Activated naive CD4-positive, alpha-beta T cell treated with anti-CD3 and anti-CD28 coated beads, Interleukin-2, amount 50 U/mL, for 16 hours (primary cell): ENCODE results near the gene LFNG.

ENCODE experiments used
- DNase-seq: peaks from one replicate; pipeline ENCODE4 v3.0.0-alpha.2; 2020

Gene LFNG

DNA sequence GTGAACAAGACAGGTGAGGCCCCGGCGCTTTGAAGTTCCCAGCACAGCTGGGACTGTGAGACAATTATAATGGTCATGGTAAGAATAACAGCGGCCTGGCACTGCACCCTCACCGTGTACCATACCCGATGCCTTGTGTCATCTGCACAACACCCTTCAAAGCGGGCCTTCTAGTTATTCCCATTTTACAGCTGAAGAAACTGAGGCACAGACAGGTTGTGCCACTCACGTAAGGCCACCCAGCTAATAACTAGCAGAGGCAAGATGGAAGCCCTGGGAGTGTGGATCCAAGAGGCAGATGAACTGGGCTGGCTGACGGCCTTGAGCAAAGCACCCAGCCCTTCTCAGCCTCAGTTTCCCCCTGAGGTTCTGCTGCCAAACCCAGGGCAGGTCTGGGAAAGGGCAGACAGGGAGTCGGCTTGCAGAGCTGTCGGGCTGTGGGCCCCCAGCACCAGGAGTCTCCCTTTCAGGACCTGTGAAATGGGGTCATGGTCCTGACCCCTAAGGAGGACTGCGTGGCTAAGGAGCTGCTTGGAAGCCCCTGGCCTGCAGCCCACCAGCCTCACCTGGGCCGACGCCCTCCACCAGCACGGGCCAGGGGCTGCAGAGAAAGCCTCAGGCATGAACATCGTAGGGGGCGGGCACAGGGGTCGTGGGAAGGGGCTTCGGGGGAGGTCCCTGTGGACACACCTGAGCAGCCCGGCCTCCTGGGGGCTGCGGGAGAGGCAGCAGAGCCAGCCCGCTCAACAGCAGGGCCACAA is 15.3 kb upstream of the LFNG start:
- DNase-seq = no peak

DNA sequence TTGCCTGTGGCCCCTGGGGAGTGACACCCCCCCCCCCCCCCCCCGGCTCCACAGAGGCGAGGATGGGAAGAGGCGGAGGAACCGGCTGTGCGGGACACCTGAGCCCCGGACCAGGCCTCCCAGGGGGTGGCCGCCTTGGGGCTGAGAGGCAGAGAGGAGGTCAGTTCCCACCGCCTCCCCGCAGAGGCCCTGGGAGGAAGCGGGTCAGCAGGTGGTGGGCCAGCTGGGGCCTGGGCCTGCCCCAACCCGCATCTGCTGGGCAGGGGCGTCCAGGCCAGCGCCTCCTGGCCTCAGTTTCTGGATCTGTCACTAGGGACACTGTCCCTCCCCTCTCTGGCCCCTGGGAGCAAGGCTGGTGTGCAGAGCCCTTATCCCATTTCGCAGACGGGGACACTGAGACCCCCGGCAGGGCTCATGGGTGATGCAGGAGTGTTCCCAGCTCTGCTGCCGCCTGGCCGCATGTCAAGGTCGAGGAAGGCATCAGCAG is 14.6 kb upstream of the LFNG start:
- no peak for DNase-seq

DNA sequence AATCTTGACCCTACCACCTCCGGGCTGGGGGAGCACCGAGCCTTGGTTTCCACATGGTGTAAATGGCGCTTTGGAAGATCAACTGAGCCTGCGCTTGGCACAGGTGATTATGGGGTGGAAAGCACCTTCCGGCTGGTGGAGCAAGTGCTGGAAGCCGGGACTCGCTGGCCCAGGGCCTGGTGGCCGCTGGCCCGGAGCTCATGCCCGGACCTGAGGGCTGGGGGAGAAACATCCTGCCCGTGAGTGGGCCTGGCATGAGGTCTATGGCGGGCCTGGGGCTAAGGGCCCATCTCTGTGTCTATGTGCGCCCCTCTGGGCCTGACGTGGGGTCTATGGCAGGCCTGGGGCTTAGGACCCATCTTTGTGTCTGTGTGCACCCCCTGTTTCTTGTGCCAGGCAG is 14.2 kb upstream of the LFNG start:
- DNase-seq = no peak

DNA sequence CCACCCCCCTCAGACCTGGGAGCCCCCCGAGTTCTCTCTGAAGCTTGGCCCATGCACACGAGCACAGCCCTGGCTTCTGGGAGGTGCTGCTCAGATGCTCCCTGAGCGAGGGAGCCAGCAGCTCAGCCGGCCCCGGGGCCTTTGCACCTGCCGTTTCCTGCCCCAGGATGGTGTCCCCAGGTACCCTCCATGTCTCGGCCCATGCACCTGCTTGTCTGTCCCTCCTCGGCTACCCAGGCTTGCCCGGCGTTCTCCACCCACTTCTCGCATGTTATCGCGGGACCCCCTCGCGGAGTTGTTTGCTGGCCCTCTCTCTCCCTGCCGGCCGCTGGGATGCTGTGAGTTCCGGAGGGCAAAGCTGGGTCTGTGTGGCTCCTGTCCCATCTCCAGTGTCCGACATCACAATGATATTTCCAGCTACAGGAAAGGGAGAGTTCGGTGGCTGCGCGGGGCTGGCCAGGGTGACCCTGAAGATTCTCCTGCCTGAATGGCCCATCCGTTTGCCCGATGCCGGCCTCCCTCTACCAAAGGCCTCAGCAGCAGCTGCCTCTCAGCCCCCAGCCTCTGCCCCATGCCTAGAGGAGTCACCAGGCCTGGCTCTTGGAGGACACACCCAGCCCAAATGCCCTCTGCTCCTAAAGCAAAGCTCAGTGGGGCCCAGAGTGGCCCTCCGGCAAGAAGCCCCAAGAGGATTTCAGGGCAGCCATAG is 12.2 kb upstream of the LFNG start:
- no peak for DNase-seq

DNA sequence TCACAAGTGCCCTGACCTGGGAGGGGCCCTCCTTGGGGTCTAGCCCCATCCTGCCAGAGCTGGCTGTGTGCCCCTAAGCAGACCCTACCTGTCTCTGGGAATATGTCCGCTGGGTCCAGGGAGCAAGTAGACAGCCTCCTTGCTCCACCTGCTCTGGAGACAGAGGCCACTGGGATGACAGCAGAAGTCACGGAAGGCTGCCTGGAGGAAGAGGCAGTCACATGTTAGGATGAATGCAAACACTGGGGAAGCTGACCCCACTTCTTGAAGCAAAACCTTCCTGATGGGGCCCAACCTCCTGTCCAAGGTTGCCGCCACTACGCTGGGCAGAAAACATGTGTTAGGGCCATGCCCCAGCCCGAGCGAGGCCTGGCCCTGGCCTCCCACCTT is 11.7 kb upstream of the LFNG start:
- DNase-seq = no peak

DNA sequence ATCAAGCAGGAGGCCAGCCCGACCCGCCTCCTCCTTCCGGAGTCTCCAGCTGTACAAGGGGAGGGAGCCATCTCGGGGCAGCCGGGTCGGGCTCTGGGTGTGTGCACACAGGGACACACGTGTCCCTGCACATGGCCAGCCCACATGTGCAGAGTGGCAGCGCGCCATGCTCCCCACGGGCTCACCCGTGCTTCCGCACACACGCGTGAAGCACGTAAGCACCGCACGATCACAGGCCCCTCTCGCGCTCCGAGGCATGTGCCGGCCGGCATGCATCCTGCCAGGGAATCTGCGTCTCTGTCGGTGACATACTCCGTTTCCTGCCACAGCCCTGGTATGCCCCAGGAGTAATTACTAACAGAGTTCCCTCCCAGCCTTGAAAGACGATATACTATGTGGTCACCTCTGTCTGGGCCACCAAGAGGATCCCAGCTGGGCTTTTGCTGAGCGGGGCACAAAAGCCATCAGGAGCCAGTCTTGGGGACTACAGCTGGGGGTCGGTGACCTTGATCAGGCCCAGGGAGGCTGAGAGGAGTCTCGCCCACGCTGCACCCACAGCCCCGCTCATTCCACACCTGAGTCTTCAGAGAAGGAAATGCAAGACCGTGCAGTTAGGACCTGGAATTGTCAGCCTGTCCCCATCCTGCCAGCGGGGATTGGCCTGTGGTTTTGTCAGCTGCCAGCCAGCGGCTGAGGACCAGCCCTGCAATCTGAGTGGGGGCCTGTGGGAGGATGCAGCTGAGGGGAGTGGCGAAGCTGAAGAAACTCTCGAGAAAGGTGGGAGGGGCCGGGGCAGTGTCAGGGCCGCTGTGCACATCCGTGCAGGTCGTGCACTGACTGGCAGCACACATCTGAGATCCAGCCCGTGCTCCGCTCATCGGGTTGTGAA is 11.0 kb upstream of the LFNG start:
- peak; percentile 71 for DNase-seq

DNA sequence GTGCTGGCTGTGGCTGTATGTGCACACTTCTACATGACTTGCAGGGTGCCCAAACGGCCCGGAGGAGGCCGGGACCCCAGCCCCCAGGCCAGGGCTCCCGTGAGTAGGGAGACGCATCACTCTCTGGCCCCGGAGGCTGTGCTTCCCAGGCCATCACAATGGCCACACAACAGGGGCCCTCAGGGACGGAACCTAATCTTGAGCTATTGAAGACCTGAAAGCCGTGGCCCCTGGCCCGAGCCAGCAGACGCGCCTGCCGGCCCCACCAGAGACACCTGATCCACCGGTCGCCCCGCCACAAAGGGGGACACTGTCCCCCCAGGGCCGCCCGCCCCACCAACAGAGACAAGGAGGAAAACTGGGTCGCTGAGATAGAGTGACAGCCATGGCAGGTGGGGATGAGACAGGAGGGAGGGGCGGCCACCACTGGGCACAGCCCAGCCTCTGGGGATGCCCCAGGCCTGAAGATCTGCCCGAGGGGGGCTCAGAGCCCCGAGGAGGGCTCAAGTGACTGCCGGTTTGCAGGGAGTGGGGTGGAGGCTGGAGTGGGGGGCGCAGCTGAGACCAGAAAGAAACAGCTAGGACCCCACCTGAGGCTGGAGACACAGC is 10.2 kb upstream of the LFNG start:
- DNase-seq = no peak

DNA sequence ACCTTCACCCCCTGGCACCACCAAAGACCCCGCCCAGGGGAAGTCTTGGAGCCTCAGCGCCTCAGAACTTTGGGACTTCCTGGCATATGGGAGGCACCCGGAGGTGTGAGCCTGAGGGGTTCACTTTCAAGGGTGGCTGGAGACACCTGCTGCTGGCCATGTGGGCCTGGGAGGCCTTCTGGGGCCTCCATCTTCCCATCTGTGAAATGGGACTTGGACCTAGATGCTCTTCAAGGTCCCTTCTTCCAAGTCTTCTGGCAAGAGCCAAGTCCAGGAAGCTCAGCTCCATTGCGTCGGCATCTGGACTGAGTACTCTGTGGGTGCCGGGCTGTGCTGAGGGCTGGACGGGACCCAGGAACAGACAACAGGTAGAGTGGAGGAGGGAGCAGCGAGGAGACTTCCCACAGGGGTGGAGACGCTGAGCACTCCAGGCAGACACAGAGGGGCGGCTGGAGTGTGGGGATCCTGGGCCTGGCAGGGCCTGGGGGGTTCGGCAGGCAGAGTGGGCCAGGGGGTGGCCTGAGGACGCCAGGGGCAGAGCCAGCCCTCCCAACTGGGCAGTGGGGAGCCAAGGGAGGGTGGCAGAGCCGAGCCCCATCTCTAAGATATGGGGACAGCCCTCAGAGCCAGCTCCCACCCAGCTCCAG is 9.3 kb upstream of the LFNG start:
- DNase-seq = no peak

DNA sequence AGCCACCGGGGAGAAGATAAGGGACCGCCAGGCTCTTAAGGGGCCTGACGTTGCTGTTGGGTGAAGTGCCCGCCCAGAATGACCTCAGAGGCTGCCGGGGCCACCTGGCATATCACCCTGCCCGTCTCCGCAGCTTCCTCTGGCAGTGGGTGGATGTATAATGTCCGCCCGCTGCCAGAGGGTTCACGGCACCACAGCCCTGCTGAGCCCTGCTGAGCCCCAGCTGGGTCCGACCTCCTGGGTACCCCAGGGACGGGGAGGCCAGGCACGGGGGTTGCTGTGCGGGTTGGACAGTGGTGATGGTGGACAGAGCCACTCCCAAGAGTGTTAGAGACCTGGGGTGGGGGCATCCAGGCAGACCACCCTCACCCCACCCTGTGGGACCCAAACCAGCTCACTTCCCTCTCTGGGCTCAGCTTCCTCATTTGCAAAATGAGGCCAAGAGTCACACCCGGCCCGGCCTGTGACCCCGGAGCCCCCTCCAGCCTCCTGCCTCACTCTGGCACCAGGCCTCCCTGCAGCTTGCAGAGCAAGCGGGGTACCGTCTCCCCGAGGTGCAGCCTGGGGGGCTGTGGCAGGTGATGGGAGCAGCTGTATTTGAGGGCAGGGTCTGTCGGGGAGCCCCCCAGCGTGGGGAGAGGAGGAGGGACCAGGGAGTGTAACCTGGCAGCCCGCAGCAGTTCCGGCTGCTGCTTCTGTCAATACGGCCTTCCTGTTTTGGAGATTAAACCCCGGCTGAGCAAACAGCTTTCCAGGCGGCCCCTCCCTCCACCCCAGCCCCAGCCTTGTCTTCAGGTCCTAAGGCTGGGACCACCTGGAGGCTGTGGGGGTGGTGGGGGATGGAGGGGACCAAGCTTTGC is 8.4 kb upstream of the LFNG start:
- peak; percentile 50 for DNase-seq

DNA sequence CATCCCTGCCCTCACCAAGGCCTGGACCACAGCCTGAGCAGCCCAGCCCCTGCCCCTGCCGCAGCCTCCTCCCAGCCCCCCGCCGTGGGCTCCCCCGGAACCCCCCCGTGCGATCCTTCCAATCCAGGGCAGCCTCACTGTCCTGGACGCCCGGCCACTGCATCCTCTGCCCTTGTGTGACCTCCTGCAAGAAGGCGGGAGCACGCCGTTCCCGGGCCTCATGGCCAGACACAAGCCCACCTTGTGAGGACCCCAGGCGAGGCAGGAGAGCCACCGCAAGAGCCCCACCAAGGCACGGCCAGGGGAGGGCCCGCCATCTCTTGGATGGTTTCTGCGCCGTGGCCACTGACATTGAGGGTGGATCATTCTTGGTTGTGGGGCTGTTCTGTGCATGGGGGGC is 7.8 kb upstream of the LFNG start:
- no peak for DNase-seq

DNA sequence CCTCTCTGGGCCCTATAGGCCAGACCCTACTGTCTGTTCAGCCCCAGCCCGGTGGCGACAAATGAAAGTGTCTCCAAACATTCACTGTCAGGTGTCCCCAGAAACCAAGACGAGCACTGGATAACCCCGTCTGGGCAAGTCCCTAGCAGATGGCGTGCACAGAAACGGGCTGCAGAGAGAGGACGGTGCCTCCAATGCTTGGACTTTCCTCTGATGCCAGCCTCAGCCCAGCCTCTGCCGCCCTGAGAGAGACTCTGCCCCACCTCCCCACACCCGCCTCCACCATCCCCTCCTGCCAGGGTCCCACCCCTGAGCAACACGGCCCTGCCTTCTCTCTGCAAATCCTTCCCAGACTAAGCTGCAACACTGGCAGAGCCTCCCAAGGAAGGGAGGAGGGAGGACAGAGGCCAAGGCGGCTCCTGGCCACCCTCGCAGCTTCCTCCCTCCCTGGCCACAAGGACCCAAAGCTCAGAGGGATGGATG is 7.4 kb upstream of the LFNG start:
- DNase-seq = no peak

DNA sequence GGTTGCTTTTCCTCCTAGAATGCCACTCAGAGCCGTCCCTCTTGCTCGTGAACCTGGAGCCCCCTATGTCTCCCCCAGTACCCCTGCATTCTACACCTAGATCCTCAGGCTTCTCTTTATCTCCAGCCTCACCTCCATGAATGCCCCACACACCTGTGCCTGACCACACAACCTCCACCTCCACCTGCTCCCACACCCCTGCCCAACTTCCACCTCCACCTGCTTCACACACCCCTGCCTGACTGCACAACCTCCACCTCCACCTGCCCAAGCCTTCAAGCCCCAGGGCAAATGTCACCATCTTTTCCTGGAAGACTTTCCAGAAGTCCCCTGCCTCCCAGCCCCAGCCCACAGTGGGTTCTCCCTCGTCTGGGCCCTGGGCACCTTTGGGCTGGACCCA is 6.9 kb upstream of the LFNG start:
- no peak for DNase-seq

DNA sequence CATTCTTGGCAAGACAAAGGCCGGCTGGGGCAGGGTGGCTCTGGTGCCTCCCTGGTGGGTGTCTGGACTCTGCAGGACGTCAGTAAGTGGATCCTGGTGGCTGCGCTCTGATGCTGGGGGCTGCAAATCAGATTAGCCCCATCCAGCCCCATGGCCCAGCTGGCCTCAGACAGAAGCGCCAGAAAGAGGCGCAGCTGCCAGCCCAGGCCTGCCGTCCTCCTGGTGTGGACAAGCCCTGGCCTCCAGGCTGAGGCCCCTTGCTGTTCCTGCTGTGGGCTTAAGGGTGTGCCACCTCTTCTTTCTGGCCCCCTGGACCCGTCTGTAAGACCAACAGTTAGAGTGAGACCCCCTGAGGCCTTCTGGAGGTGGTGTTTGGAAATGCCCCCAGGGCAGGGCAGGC is 5.9 kb upstream of the LFNG start:
- DNase-seq = no peak

DNA sequence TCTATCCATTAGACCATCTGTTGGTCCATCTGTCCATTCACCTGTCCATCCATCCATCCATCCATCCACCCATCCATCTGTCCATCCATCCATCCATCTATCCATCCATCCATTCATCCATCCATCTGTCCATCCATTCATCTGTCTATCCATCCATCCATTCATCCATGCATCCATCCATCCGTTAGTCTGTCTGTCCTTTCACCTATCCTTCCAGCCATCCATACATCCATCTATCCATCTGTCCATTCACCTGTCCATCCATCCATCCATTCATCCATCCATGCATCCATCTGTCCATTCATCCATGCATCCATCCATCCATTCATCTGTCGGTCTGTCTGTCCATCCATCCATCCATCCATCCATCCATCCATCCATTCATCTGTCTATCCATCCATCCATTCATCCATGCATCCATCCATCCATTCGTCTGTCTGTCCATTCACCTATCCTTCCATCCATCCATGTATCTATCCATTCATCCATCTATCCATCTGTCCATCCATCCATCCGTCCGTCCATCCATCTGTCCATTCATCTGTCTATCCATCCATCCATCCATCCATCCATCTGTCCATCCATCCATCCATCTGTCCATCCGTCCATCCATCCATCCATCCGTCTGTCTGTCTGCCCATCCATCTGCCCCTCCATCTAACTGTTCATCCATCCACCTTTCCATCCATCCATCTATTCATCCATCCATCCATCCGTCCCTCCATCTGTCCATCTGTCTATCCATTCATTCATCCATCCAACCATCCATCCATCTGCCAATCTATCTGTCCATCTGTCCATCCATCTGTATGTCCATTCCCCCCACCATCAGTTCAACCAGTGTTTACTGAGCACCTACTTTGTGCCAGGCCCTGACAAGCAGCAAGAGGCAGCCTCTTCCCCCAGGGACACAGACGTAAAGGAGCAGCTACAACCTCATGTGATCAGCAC is 4.8 kb upstream of the LFNG start:
- DNase-seq = no peak

DNA sequence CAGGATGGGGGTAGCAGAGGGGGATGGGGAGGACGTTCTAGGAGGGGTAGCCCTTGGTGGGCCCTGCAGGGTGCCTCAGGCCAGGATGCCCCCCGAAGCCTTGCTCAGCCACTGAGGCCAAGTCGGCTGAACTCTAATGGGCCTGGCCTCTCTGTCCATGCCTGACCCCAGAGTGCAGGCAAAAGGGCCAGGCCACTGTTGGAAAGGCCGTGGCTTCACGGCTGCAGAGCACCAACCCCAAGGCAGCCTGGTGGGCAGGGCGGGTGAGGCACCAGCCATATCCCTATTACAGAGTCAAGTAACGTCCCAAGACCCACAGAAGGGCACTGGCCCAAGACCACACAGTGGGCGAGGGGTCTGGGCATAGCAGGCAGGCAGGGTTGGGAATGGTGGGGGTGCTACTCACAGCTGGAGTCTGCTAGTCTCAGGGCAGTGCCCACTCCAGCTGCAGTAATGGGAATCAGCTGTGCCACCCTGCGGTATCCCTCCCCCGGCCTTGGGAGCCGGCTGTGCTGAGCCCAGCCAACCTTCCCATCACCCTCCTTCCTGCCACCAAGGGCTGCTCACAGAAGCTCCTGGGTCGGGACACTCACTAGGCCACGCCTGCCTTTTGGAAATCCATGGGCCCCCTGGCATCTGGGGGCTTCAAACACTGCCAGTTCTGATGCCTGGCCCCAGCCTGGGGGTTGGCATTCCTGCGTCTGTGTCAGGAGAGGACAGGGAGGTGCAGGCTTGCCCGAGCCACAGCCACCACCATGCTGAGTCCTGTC is 4.0 kb upstream of the LFNG start:
- DNase-seq = no peak

DNA sequence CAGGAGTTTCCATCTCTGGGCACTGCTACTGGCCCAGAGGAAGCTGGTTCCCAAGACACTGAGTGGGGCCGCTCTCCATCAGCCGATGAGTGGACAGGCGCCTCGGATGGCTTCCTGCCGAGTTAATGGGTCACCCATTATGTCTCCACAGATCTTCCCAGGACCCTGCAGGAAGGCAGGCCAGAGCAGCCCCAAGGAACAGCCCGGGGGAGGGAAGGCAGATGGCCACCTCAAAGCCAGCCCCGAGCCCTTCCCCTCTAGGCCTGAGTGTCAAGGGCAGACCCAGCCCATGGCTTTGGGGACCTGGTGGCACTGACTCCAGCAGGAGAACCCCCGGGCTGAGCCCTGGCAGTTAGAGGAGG is 3.4 kb upstream of the LFNG start:
- no peak for DNase-seq

DNA sequence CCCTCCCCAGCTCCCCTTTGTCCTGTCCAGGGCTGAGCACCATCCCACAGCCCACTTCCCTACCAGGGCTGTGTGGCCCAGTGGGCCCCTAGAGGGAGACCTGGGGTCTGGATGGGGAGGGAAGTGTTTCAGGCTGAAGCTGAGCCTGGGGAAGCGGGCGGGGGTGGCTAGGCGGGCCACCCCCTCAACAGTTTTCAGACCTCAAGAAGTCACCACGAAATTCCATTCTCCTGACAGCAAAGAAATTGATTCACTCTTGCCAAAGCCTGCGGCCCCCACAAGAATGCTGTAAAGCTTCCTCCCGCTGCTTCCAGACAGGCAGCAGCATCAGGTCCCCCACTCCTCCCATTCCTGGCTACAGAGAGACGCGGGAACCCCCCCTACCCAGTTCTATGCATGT is 2.5 kb upstream of the LFNG start:
- DNase-seq = no peak

DNA sequence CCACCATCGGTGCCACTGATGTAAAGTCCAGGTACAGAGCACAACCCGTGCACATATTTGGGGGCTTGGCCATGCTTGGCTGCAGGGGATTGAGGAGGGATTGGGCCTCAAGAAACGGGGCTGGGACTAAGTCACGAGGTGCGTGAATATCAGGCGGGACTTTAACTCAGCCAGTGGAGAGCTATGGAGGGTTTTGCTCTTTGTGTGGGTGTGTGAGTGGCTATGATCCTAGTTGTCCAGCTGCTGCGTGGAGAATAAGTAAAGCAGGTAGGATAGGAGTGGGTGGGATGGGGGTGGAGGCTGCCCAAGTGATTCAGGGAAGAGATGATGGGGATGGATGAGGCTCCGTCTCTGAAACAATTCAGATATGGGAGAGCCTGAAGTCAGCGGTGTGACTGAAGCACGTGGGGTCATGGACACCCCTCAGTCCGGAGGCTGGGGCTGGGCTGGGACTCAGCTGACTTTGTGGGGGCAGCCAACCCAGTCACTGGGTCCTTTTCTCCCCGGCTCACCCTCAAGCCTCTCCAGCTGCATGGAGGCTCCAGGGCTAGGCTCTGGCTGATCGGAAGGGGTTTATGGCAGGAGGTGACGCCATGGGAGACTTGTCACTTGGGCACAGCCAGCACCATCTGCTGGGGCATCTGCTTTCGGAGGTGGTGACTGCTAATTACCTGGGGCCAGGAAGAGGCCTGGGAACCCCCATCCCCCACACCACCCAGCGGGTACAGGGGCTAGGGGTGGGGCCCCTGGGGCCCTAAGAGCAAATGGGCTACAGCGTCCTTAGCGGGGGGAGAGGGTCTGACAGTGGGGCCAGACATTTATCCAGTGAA is 1.7 kb upstream of the LFNG start:
- DNase-seq = no peak

DNA sequence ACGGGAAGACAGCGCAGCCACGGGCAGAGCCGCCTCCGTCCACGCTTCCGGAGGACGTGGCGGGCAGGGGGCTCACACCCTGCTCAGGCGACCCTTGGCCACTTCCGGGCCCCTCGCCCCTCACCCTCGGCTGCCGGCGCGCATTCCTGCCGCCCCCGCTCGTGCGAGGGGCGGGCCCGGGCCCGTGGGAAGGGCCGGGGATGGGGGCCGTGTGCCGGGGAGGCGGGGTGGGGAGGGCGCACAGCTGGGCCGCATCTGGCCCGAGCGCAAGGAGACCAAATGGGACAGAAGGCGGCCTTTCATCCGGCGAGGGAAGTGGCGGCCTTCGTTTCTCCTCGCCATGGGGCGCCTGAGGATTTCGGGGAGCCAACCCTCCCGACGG is 846 bp upstream of the LFNG start:
- no peak for DNase-seq
